NCI-H2029 treated with DMSO at 0.1 percent for 48 hours (cell line): ENCODE measurements around the gene MFSD12.

Source experiments
- DNase-seq: peaks from one replicate; lab custom pipeline; 2025; lab: John Stamatoyannopoulos, UW

MFSD12 gene

GRCh38 chr19:3557461-3558248, at the start of gene MFSD12:
Gene MFSD12 (minus strand): TSS chr19:3557586. CDS start chr19:3557403, 183 bp downstream.
- DNase-seq, result peak; percentile 66

DNA sequence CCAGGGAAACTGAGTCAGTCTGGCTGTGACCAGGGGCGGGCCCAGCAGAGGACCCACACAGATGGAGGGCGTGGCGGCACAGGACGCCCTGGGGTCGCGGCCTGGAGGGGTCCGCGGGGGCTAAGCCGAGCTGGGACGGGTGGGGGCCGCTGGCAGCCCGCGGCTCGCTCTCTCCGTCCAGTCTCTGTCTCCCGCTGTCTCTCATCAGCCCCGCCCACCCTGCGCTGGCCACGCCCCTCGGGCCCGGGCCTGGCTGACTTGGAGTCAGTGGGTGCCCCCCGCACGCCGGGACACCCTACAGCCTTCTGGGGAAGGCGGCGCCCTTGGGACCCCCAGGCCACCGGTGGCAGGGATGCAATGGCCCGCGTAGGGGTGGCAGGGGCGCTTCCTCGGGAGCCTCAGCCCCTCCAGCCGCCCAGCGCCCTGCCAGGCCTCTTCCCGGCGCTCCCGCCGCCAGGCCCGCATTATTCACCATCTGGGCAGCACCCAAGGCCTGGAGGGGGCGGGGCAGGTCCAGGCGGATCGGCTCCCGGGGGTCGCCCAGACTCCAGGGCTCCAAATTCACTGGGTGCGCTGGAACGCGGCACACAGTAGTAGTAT, 49.4 kb upstream of the MFSD12 start, which contains the start of gene TBXA2R:
TBXA2R (minus strand) TSS at position 186 of the 600 bp plus-strand sequence. CDS start 6,241 bp downstream, outside the sequence.
- no peak for DNase-seq

DNA sequence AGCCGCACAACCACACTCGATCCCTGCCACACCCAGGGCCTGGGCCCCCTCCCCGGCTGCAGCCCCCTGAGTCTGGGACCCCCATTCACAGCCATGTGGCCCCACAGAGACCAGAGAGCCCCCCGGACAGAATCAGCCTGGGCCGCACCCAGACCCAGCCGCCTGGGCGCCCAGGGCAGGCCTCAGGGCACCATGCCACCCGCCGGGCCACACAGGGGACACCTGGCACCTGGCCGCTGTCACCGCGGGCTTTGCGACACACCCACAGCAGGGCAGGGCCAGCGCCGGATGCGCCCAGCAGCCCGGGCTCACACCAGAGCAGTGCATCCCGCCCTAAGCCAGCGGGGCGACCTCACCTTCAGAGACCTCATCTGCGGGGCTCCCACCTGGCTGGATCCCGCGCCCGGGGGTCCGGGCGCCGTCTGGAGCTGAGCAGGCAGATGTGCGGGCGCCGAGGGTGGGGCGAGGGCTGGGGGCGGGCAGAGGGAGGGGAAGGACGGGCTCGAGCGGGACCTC, 48.8 kb upstream of the MFSD12 start:
- no peak for DNase-seq

- no peak for DNase-seq
Observed at GRCh38 chr19:3605770-3606169, 48.4 kb upstream of the MFSD12 start.

DNA sequence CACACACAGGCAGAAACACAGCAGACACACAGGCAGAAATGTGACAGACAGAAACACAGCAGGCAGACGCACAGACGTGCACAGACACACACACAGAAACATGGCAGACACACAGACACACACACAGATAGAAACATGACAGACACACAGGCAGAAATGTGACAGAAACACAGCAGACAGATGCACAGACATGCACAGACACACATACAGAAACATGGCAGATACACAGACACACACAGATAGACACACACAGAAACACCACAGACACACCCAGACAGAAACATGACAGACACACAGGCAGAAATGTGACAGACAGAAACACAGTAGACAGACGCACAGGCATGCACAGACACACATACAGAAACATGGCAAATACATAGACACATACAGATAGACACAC, 48.0 kb upstream of the MFSD12 start:
- no peak for DNase-seq

DNA sequence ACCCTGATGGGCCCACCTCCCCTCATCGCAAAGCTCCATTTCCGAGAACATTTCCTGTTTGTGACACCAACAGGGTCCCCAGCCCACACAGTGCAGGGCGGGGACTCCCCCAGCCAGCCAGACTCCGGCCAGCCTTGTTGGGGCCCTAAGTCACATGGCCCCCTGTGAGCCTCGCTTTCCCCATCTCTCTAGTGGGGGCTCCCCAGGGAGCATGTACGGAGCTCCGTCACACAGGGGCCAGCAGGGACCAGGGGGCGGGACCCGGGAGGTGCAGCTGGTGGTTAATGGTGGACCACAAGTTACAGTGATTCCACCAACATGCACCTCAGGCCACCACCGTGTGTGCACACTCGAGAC, 47.6 kb upstream of the MFSD12 start:
- no peak for DNase-seq

DNA sequence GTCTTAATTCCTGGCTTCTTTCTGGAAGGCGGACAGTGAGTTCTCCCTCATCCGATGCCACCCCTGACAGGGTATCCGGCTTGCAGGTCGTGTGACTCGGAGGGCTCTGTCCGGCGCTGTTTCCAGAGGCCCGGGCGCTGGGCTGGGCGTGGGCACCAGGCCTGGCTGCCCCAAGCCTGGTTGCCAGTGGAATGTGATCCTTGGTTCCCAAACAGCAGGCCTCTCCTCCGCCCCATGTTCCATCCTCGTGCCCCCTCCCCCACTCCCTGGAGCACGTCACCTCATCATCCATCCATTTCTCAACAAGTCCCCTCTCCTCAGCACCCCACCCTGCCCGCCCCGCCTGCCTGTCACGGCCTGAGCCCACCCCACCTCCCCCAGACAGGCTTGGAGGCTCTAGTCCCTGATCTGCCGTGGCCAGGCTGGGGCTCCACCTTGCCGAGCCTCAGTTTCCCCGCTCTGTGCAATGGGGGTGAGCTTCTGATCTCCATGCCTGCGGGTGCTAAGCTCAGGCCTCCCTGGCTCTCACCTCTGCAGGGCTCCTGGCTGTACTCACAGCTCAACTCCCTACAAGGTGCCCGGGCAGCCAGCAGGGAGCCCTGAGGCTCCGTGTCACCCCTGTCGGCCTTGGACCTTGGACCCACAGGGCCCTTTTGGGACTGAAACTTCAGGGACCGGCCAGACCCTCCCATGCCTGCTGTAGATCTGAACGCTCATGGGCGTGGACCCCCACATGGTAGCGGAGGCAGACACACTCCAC, 47.0 kb upstream of the MFSD12 start:
- no peak for DNase-seq

DNA sequence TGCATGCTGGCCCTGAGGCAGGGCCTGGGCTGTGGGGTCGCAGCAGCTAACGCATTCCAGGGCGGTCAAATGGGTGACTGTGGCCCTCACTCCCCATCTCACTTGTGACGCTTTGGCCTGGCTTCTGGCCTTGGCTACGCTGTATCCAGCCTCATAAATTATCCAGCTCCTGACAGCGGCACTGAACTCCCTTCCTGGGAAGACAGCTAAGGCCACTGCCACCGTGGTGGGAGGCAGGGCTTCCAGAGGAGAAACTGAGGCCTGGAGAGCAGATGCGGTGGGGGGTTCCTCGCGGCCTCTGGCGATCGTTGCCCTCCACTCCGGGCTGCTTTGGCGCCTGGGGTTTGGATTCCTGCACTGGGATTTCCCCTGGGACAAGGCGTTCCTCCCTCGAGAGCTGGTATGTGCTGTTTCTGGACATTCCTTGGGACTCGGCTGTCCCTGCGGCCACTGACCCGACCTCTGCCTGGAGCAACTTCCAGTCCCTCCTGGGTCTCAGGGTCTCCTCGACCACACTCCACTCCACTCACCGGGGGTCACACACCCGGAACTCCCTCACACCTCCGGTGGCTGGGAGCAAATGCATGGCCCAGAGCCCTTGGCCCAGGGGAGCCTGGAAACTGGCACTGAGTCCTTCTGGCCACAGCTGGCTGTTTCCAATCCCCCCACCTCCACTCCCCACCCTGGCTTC, 45.9 kb upstream of the MFSD12 start:
- DNase-seq, result no peak

DNA sequence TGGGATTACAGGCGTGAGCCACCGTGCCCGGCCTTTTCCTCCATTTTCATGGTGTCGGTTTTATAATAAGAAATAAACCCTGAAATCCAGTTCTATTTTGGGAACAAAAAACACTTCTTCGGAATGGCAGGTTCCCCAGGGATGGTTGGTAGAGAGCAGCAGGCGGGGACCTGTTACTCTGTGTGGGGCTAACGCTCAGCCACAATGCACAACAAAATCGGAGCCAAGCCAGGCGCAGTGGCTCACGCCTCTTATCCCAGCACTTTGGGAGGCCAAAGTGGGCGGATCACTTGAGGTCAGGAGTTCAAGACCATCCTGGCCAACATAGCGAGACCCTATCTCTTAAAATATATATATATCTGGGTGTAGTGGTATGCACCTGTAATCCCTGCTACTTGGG, 43.6 kb upstream of the MFSD12 start:
- no peak for DNase-seq

DNA sequence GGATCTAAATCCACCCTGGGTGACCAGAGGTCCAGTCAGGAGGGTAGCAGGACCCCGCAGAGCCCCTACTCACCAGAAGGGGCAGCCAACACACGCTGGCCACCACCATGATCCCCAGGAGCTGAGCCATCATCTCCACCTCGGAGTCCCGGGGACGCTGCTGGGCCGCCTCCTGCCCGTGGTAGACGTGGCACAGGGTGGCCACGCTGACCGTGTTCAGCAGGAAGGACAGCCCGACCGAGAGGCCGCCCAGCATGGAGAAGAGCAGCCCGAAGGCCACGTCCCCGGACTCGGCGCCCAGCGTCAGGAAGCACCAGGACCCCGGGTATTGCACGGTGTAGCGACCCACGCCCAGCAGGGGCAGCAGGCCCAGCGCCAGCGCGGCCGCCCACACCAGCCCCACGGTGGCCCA, 42.4 kb upstream of the MFSD12 start:
- DNase-seq, result no peak

GRCh38 chr19:3595521-3596061, 38.2 kb upstream of the MFSD12 start:
- no peak for DNase-seq

GRCh38 chr19:3593156-3593555, 35.8 kb upstream of the MFSD12 start:
- no peak for DNase-seq

DNA sequence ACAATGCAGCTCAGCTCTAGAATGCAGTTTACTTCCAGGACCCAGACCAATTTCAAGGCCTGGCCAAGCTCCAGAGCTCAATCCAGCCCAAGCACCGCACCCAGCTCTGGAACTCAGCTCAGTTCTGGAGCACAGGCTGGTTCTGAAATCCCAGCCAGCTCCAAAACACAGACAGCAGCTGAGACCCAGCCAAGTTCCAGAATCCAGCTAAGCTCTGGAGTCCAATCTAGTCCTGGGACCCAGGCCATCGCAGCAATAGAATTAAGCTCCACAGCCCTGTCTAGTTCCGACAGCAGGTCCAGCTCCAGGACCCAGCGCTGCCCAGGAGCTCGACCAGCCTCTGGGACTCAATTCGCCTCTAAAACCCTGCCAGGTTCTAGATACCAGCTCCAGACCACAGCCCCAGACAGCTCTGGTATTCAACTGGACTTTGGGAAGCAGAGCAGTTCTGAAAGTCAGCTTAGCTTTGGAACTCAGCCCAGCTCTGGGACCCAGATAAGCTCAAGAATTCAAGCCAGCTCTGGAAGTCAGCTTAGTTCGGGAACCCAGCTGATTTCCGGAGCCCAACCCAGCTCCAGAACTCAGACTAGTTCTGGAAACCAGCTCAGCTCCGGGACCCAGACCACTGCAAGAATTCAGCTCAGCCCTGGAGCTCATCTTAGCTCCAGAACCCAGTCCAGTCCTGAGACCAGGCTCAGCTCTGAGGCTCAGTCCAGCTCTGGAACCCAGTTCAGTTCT, 34.7 kb upstream of the MFSD12 start:
- DNase-seq, result no peak

GRCh38 chr19:3590991-3591659, 33.7 kb upstream of the MFSD12 start:
- no peak for DNase-seq

DNA sequence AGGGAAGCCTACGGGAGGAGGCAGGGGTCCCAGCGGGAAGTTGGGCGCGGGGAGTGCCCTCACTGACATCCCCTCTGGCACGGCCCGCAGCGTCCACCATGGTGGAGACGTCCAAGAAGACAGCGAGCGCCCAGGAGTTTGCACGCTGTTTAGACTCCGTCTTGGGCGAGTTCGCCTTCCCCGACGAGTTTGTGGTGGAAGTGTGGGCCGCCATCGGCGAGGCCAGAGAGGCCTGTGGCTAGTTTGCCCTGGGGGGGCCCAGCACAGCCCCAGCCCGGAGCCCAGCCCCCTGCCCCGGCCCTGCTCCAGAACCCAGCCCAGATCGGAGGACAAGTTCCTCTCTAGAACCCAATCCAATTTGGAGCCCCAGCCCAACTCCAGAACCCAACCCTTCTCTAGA, 32.6 kb upstream of the MFSD12 start:
- no peak for DNase-seq

- no peak for DNase-seq
Observed at GRCh38 chr19:3589439-3589838, 32.1 kb upstream of the MFSD12 start.

GRCh38 chr19:3586707-3587346, 29.4 kb upstream of the MFSD12 start:
- DNase-seq, result no peak

DNA sequence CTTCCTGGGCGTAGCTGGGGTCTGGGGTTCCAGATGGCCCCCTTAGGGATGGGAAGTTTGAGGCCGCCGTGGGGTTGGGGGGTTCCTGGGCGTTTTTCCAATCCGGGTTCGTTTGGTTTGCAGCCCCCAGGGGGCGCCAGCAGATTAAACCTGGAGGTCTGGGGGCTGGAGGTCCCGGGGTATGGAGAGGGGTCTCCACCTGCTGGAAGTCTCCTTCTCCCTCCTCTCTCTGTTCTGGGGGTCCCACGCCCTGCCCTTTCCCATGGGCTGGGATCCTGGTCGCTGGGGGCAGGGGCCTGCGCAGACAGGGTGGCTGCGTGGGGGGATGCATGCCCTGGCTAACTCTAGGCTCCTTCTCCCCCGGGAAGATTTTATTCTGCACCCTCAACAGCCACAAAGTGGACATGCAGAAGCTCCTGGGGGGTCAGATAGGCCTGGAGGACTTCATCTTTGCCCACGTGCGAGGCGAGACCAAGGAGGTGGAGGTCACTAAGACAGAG, 28.8 kb upstream of the MFSD12 start:
- DNase-seq, result no peak

DNA sequence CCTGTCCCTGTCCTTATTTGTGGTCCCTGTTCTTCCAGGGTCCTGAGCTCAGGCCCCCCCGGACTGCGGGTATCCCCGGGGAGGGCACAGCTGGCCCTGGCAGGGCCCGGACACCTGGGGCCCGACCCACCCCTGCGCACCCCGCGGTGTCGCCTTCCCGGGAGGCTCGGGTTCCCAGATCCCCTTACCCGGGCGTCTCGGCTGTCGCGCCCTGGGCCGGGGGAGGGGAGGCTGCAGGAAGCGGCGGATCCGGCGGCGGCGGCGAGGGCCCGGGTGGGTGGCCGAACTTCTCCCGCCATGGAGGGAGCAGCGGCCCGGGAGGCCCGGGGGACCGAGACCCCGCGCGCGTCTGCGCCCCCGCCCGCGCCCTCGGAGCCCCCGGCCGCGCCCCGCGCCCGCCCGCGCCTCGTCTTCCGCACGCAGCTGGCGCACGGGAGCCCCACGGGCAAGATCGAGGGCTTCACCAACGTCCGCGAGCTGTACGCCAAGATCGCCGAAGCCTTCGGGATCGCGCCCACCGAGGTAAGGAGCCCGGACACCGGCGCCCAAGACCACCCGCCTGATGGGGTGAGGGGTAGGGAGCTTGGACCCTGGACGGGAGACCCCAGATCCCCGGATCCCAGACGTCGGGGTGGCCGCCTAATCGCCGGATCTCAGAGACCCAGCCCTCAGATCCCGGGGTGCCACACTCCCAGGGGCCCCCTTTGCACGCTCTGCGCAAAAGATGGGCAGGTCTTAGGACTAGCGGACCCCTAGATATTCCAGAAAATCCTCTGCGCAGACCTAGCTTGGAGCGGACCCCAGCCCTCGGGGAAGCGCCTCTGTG, 28.1 kb upstream of the MFSD12 start, which contains the start of gene GIPC3:
GIPC3 (plus strand) TSS at position 178 of the 826 bp plus-strand sequence; CDS start at position 298, 120 bp downstream.
- DNase-seq, result no peak
